Measurements from ENCODE around the gene USP6. TPM values are rescaled to one million over a fixed set of nuclear protein-coding genes. Genes with fewer than 3 reads are reported as not detected.

USP6 gene
- total RNA-seq, 4 donors from 2014 or later = under 0.01 to 3.9 TPM; not detected in 2

DNA sequence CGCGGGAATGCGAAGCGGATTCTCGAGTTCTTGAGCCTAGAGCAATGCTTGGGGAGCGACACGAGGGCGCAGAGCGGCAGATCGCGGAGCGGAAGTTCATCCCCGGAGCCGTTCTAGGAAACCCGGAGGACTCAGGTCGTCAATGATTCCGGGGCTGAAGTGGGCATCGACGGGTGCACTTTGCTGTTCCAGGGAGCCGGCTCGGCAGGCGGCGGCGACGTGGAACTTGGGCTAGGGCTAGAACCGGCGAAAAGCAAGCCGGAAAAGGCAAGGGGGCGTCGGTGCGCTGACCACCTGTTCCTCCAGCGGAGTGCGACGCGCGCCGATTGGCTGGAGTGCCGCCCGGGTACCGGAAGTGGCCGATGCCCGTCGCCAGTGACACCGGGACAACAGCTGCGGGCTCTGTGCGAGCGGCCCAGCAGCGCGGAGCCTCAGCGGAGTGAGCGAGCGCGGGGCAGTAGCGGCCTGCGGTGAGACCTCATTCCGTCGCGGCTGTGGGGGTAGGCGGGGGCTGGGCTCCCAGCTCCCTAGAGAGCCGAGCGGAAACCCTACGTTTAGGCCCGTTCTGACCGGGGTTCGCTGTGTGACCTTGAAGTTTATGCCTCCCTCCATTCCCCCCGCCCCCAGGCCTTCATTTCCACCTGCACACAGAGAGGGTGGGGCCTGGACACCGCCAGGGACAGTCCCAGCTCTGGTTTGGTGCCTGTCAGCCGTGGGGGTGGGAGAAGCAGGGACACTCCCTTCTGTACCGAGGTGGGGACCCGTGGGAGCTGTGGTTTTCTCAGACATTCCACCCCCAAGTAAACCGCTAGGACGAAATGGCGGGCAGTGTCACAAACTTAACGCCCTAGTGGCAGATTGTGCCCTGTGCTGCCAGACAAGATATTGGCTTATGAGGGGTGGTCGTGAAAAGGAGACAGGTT lies 37.5 kb upstream of the USP6 start, which contains the start of gene ZFP3:
ZFP3 (plus strand) TSS at position 362 of the 923 bp plus-strand sequence. CDS start 13,038 bp downstream, outside the sequence.
- Histone ChIP-seq H3K27ac (peak within 1 kb of the TSS; percentile 33 to 83 (median 76)), H3K4me1 (peaks cover 0 to 20% (median 10%) of the 10 kb centered on the region in 4 donors)
- DNase-seq (ENCODE audit: low spot score in 2 of 2) = peak; percentile 42 to 46

DNA sequence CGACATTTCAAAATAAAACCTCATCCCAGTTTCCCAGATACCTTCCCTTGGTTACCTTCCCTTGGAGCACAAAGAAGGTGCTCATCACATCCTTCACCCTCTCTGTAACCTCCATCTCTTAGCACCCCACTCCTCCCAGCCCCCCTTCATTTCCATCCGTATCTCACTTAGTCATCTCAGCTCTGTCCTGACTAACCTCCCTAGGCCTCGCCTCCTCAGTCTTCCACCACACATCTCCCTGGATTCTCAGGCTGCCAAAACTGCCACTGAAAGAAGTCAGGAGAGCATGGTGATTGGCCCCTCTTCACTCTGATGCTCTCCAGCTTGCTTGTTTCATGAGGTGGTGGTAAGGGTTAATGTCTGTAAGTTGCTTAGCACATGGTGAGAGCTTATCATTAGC lies 35.2 kb upstream of the USP6 start:
- Histone ChIP-seq H3K4me3 (no peak overlapping the region), H3K27ac (no peak overlapping the region), H3K9me3 (peaks cover 0 to 44% (median 5%) of the 10 kb centered on the region in 4 donors), H3K4me1 (peaks cover 0 to 20% (median 10%) of the 10 kb centered on the region in 4 donors), H3K27me3 (no peaks in the 10 kb centered on the region), H3K36me3 (peaks cover 0 to 57% (median 0%) of the 10 kb centered on the region in 3 donors)
- no peak for DNase-seq (ENCODE audit: low spot score in 2 of 2)
- no peak for TF ChIP-seq POLR2A (IDR thresholded peaks at IDR 0.05)
- no peak for TF ChIP-seq EP300 (IDR thresholded peaks at IDR 0.05)
- TF ChIP-seq, protein P1, sequence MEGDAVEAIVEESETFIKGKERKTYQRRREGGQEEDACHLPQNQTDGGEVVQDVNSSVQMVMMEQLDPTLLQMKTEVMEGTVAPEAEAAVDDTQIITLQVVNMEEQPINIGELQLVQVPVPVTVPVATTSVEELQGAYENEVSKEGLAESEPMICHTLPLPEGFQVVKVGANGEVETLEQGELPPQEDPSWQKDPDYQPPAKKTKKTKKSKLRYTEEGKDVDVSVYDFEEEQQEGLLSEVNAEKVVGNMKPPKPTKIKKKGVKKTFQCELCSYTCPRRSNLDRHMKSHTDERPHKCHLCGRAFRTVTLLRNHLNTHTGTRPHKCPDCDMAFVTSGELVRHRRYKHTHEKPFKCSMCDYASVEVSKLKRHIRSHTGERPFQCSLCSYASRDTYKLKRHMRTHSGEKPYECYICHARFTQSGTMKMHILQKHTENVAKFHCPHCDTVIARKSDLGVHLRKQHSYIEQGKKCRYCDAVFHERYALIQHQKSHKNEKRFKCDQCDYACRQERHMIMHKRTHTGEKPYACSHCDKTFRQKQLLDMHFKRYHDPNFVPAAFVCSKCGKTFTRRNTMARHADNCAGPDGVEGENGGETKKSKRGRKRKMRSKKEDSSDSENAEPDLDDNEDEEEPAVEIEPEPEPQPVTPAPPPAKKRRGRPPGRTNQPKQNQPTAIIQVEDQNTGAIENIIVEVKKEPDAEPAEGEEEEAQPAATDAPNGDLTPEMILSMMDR (IDR thresholded peaks at IDR 0.05) = no peak
- 87 to 95% methylated on average over 3 of the region's 3 CpGs for WGBS, 2 donors

More for the DNA sequence above, 37.5 kb upstream of the USP6 start, which contains the start of gene ZFP3:
- H3K27me3 ChIP-seq = no peaks in the 10 kb centered on the region
- peaks cover 0 to 24% (median 1%) of the 10 kb centered on the region in 4 donors for H3K9me3 ChIP-seq
- WGBS, 2 donors = 1% methylated on average over 44 to 55 of the region's 75 CpGs
- peaks cover 0 to 38% (median 0%) of the 10 kb centered on the region in 3 donors for H3K36me3 ChIP-seq
- peak within 1 kb of the TSS; percentile 50 to 80 (median 63) for H3K4me3 ChIP-seq
- TF ChIP-seq, protein P1 (IDR thresholded peaks at IDR 0.05) = peak in 1 of 5 experiments; percentile 25
- TF ChIP-seq POLR2A (IDR thresholded peaks at IDR 0.05) (no peak), EP300 (IDR thresholded peaks at IDR 0.05) (peak in 1 of 2 donors; percentile 62)

DNA sequence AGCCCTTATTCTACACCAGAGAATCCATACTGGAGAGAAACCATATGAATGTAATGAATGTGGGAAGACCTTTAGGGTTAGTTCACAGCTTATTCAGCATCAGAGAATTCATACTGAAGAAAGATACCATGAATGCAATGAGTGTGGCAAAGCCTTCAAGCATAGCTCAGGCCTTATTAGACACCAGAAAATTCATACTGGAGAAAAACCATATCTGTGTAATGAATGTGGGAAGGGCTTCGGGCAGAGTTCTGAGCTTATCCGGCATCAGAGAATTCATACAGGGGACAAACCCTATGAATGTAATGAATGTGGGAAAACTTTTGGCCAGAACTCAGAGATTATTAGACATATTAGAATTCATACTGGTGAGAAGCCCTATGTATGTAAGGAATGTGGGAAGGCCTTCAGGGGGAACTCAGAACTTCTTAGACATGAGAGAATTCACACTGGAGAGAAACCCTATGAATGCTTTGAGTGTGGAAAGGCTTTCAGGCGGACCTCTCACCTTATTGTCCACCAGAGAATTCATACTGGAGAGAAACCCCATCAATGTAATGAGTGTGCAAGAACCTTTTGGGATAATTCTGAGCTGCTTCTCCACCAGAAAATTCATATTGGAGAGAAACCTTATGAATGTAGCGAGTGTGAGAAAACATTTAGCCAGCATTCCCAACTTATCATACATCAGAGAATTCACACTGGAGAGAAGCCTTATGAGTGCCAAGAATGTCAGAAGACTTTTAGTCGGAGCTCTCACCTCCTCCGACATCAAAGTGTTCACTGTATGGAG lies 23.4 kb upstream of the USP6 start:
- DNase-seq (ENCODE audit: low spot score in 2 of 2) = no peak
- no peaks in the 10 kb centered on the region for H3K4me1 ChIP-seq
- no peak for TF ChIP-seq POLR2A (IDR thresholded peaks at IDR 0.05)
- no peak for TF ChIP-seq EP300 (IDR thresholded peaks at IDR 0.05)
- TF ChIP-seq, protein P1 (IDR thresholded peaks at IDR 0.05) = no peak
- H3K36me3 ChIP-seq = peaks cover 10 to 76% (median 31%) of the 10 kb centered on the region in 3 donors
- no peak overlapping the region for H3K27ac ChIP-seq
- WGBS, 2 donors = 97 to 99% methylated on average over 6 of the region's 6 CpGs
- H3K27me3 ChIP-seq = peaks cover 0 to 1% of the 10 kb centered on the region in 2 donors
- H3K4me3 ChIP-seq = no peak overlapping the region
- H3K9me3 ChIP-seq = peaks cover 29 to 100% (median 64%) of the 10 kb centered on the region in 4 donors

DNA sequence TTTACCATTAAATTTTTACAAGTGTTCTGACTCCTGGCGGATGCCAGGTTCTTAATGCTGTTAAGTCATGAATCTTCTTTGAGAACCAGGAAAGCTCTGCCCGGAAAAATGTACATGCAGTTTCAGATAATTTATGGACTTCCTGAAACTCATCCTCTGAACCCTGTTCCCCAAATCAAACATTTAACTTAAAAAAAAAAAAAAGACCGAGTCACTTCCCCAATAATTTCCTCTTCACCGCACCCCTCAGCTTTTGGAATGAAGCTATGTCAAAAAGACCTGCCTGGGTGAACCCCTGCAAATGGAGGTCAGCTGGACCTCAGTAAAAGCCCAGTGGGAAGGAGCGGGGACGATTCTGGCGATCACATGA lies 19.1 kb upstream of the USP6 start:
- no peaks in the 10 kb centered on the region for H3K4me1 ChIP-seq
- TF ChIP-seq, protein P1 (IDR thresholded peaks at IDR 0.05) = no peak
- no peak for TF ChIP-seq EP300 (IDR thresholded peaks at IDR 0.05)
- TF ChIP-seq POLR2A (IDR thresholded peaks at IDR 0.05) = no peak
- peaks cover 13 to 72% (median 38%) of the 10 kb centered on the region in 4 donors for H3K9me3 ChIP-seq
- H3K4me3 ChIP-seq = peak overlapping the region; percentile 16 to 53 (median 35)
- H3K36me3 ChIP-seq = peaks cover 0 to 33% (median 6%) of the 10 kb centered on the region in 3 donors
- H3K27ac ChIP-seq = no peak overlapping the region
- H3K27me3 ChIP-seq = peaks cover 0 to 7% of the 10 kb centered on the region in 2 donors
- no peak for DNase-seq (ENCODE audit: low spot score in 2 of 2)
- WGBS, 2 donors = 19 to 22% methylated on average over 7 of the region's 7 CpGs

Data from tibial nerve (tissue), 4 donors.